HepG2 (cell line): ENCODE results near the gene RANGRF. TPM values are rescaled to one million over a fixed set of nuclear protein-coding genes. Genes with fewer than 3 reads are reported as not detected.

ENCODE experiments used
- ATF5 ChIP-seq: sonication (generic); formaldehyde crosslinking; IDR thresholded peaks from 2 replicates; pipeline ENCODE4 v1.4.0; 2020; ENCODE audit warnings: mild to moderate bottlenecking, low read depth, missing genetic modification reagents
- DNMT1 ChIP-seq: sonication (generic); formaldehyde crosslinking; IDR thresholded peaks from 2 replicates; pipeline ENCODE4 v1.5.1; 2020; ENCODE audit warnings: mild to moderate bottlenecking, missing genetic modification reagents
- HCFC1 ChIP-seq: fragments of 150-350 bp; IDR thresholded peaks from 2 replicates; pipeline ENCODE4 v1.6.1; 2014; ENCODE audit warnings: low read depth, low read length
- HMG20B ChIP-seq: conservative IDR thresholded peaks from 2 replicates; pipeline ENCODE4 v1.6.1; 2016; ENCODE audit warnings: missing genetic modification reagents, missing compliant biosample characterization
- HOXA3 ChIP-seq: sonication (generic); formaldehyde crosslinking; IDR thresholded peaks from 2 replicates; pipeline ENCODE4 v1.5.0; 2020; ENCODE audit warnings: missing genetic modification reagents
- MBNL3 ChIP-seq: fragments of 250-450 bp; sonication (Bioruptor Pico); conservative IDR thresholded peaks from 2 replicates; pipeline ENCODE4 v1.8.0; 2022; ENCODE audit warnings: mild to moderate bottlenecking, inconsistent platforms
- PBX2 ChIP-seq: IDR thresholded peaks from 2 replicates; pipeline ENCODE4 v1.6.1; 2016; ENCODE audit warnings: control low read depth
- SNAPC5 ChIP-seq: sonication (generic); formaldehyde crosslinking; IDR thresholded peaks from 2 replicates; pipeline ENCODE4 v1.8.1; 2023; ENCODE audit warnings: mild to moderate bottlenecking, missing genetic modification reagents, borderline replicate concordance
- TARDBP ChIP-seq: sonication (generic); formaldehyde crosslinking; IDR thresholded peaks from 2 replicates; pipeline ENCODE4 v1.8.0; 2022; ENCODE audit warnings: mild to moderate bottlenecking, missing genetic modification reagents
- ZFP41 ChIP-seq: sonication (generic); formaldehyde crosslinking; IDR thresholded peaks from 2 replicates; pipeline ENCODE4 v1.4.0; 2020; ENCODE audit warnings: mild to moderate bottlenecking, missing genetic modification reagents, borderline replicate concordance
- ZFY ChIP-seq: sonication (generic); formaldehyde crosslinking; IDR thresholded peaks from 2 replicates; pipeline ENCODE4 v1.4.0; 2020; ENCODE audit warnings: missing genetic modification reagents
- ZHX2 ChIP-seq, 2 experiments: sonication (generic) in 1 of 2; formaldehyde crosslinking in 1 of 2; IDR thresholded peaks; 2 replicates each; pipeline versions ENCODE4 v1.6.1 to v1.9.0; 2014 to 2022; ENCODE audit warnings: antibody characterized with exemption in 1 of 2, borderline replicate concordance in 1 of 2, inconsistent platforms in 1 of 2, low read depth in 1 of 2, missing genetic modification reagents in 1 of 2
- ZNF292 ChIP-seq: sonication (generic); formaldehyde crosslinking; IDR thresholded peaks from 2 replicates; pipeline ENCODE4 v1.8.1; 2022; ENCODE audit warnings: mild to moderate bottlenecking, low read depth, missing genetic modification reagents, borderline replicate concordance
- ZNF646 ChIP-seq: sonication (generic); formaldehyde crosslinking; IDR thresholded peaks from 2 replicates; pipeline ENCODE4 v1.9.0; 2021; ENCODE audit warnings: mild to moderate bottlenecking, missing genetic modification reagents
- polyA plus RNA-seq, 8 experiments: library from polyadenylated mRNA; depleted of rRNA in 3 of 8; stranded (reverse) in 7 of 8; unstranded in 1 of 8; fragments of >200 nt; fragmentation: Illumina TruSeq in 4 of 8; extraction: Trizol in 4 of 8; gene quantifications; 2 replicates each; pipeline versions ENCODE4 v1.2.1 to v1.2.3, GENCODE V29; 2011 to 2016; ENCODE audit warnings: low read depth in 4 of 8, missing spikeins in 1 of 8, mixed read lengths in 1 of 8; ENCODE audit not compliant: insufficient read depth in 1 of 8
- total RNA-seq, 5 experiments: library from RNA; depleted of rRNA; stranded (reverse); fragments of >200 nt; fragmentation: Illumina TruSeq; extraction: Trizol; gene quantifications; 2 replicates each; pipeline ENCODE4 v1.2.3, GENCODE V29; 2016; ENCODE audit warnings: low read depth in 1 of 5

The RANGRF gene
- total and polyA plus RNA-seq, 2 of the 13 experiments (the other 11 are each of a cell fraction or from before 2014, with no cell fraction given), result 18.6 to 40.7 TPM

GRCh38 chr17:8273884-8274444 lies 14.5 kb upstream of the RANGRF start (continued):
- no peak for TF ChIP-seq ZHX2 (IDR thresholded peaks at IDR 0.05; ENCODE audit: low read depth)
- no peak for TF ChIP-seq ZHX2 (CRISPR knock-in tag; IDR thresholded peaks at IDR 0.05; ENCODE audit: borderline replicate concordance)
- no peak for TF ChIP-seq ZFY (CRISPR knock-in tag)
- TF ChIP-seq HMG20B (CRISPR knock-in tag), result 0 out of 2 replicates have a peak, but pooled peaks have one; percentile 24
- TF ChIP-seq ZNF646 (CRISPR knock-in tag), result no peak; the same call in 1 of the 2 replicates
- TF ChIP-seq HOXA3 (CRISPR knock-in tag), result peak; percentile 61
- TF ChIP-seq SNAPC5, result no peak
- TF ChIP-seq MBNL3 (CRISPR knock-in tag), result no peak
- no peak for TF ChIP-seq ATF5 (CRISPR knock-in tag)
- TF ChIP-seq ZFP41 (CRISPR knock-in tag), result no peak
- TF ChIP-seq DNMT1 (CRISPR knock-in tag), result no peak
- TF ChIP-seq ZNF292 (CRISPR knock-in tag), result no peak
- no peak for TF ChIP-seq HCFC1
- peak; percentile 60; the same call in 1 of the 2 replicates for TF ChIP-seq TARDBP (CRISPR knock-in tag)
- no peak for TF ChIP-seq PBX2 (CRISPR knock-in tag)
